Measurements from ENCODE around the gene CADPS.

- TF ChIP-seq, protein P1, sequence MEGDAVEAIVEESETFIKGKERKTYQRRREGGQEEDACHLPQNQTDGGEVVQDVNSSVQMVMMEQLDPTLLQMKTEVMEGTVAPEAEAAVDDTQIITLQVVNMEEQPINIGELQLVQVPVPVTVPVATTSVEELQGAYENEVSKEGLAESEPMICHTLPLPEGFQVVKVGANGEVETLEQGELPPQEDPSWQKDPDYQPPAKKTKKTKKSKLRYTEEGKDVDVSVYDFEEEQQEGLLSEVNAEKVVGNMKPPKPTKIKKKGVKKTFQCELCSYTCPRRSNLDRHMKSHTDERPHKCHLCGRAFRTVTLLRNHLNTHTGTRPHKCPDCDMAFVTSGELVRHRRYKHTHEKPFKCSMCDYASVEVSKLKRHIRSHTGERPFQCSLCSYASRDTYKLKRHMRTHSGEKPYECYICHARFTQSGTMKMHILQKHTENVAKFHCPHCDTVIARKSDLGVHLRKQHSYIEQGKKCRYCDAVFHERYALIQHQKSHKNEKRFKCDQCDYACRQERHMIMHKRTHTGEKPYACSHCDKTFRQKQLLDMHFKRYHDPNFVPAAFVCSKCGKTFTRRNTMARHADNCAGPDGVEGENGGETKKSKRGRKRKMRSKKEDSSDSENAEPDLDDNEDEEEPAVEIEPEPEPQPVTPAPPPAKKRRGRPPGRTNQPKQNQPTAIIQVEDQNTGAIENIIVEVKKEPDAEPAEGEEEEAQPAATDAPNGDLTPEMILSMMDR (IDR thresholded peaks at IDR 0.05) = no peak
- TF ChIP-seq POLR2AphosphoS5 (IDR thresholded peaks at IDR 0.05) (no peak), POLR2A (IDR thresholded peaks at IDR 0.05) (no peak), EP300 (IDR thresholded peaks at IDR 0.05) (no peak)
These were observed 482.5 kb downstream of the CADPS start for GRCh38 chr3:62392626-62393292.
